GM10266 (cell line): ENCODE results near the gene TNNT1.

Experiments used
- DNase-seq: peaks from one replicate; pipeline ENCODE4 v3.0.0; 2012; ENCODE audit errors: extremely low spot score
- TF ChIP-seq, protein P1 (sequence below): IDR thresholded peaks from 2 replicates; pipeline ENCODE4 v1.5.1; 2012; ENCODE audit warnings: mild to moderate bottlenecking, low read depth; ENCODE audit not compliant: control insufficient read depth, insufficient read depth; ENCODE audit errors: missing control alignments

The TNNT1 gene

DNA sequence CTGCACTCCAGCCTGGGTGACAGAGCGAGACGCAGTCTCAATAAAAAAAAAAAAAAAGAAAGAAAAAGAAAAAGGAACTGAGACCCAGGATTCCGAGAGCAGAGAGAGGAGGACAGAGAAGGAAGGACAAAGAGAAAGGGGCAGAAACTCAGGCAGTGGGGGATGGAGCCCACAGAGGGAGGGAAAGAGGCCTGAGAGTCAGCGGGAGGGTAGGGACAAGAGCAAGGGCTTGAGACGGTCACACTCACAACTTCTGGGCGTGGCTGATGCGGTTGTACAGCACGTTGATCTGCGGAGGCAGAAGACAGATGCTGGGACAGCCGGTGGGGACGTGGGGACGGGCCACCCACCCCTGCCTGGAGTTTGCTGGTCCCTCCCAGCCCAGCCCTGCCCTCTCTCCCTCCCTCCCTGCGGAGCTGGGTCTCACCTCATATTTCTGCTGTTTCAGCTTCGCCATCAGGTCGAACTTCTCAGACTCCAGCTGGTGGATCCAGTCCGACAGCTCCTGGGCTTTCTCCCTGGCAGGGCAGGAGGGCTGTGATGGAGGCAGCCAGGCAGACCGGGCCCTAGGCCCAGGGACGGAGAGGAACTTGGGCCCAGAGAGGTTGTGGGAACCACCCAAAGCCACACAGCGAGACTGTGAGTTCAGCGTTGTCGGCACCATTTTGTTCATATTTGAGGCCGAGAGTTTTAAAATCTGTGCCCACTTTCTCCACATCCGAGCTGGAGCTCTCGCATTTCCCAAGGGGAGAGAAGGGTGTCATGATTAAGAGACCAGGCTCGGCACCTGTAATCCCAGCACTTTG, 15.2 kb downstream of the TNNT1 start:
- TF ChIP-seq, protein P1, sequence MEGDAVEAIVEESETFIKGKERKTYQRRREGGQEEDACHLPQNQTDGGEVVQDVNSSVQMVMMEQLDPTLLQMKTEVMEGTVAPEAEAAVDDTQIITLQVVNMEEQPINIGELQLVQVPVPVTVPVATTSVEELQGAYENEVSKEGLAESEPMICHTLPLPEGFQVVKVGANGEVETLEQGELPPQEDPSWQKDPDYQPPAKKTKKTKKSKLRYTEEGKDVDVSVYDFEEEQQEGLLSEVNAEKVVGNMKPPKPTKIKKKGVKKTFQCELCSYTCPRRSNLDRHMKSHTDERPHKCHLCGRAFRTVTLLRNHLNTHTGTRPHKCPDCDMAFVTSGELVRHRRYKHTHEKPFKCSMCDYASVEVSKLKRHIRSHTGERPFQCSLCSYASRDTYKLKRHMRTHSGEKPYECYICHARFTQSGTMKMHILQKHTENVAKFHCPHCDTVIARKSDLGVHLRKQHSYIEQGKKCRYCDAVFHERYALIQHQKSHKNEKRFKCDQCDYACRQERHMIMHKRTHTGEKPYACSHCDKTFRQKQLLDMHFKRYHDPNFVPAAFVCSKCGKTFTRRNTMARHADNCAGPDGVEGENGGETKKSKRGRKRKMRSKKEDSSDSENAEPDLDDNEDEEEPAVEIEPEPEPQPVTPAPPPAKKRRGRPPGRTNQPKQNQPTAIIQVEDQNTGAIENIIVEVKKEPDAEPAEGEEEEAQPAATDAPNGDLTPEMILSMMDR = no peak
- DNase-seq = no peak

- TF ChIP-seq, protein P1 = peak; percentile 37
- no peak for DNase-seq
These were observed 16.4 kb downstream of the TNNT1 start for GRCh38 chr19:55132453-55133129.

- DNase-seq = no peak
- TF ChIP-seq, protein P1 = no peak
These were observed 17.6 kb downstream of the TNNT1 start for GRCh38 chr19:55131421-55131820.

- TF ChIP-seq, protein P1 = no peak
- DNase-seq = no peak
These were observed 30.0 kb downstream of the TNNT1 start for GRCh38 chr19:55119053-55119452.

DNA sequence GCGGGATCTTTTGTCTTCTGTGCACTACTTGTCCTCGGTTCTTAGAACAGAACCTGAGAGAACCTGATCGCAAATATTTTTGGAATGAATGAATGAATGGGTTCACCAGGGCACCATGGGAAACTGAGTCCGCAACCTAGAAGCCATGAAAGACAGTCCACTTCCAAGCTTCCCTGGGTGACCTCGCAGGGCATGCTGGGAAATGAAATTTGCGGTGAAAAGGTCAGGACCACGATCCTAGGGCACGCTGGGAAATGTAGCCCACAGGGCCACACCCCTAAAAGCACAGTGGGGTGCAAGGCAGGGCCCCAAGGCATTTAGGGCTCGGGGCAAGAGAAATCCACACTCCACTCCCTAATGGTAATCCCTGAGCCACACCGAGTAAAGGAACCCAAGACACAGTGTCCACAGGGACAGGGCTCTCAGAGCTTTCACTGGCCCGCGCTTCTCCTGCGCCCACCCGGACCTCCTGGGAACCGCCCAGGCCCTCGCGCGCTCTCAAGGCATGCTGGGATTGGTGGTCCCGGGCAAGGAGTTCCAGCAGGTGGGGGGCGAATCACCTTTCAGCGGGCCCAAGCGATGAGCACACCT, 30.5 kb downstream of the TNNT1 start:
- DNase-seq = no peak
- TF ChIP-seq, protein P1 = no peak

GRCh38 chr19:55117663-55118391, 31.2 kb downstream of the TNNT1 start:
- DNase-seq = peak; percentile 100
- TF ChIP-seq, protein P1 = no peak
